NCI-H510A (cell line): ENCODE results near the gene SPATC1L.

Source experiments
- DNase-seq: peaks from one replicate; lab custom pipeline; 2025; lab: John Stamatoyannopoulos, UW

The SPATC1L gene

GRCh38 chr21:46119144-46119636 is 65.1 kb downstream of the SPATC1L start:
- DNase-seq: no peak

GRCh38 chr21:46118316-46119143 is 65.7 kb downstream of the SPATC1L start:
- no peak for DNase-seq

GRCh38 chr21:46117586-46118315 is 66.5 kb downstream of the SPATC1L start:
- DNase-seq: no peak

GRCh38 chr21:46116776-46117585 is 67.3 kb downstream of the SPATC1L start:
- no peak for DNase-seq

- no peak for DNase-seq
Observed at GRCh38 chr21:46116189-46116775, 68.0 kb downstream of the SPATC1L start.

GRCh38 chr21:46115441-46116188 is 68.6 kb downstream of the SPATC1L start:
- no peak for DNase-seq

GRCh38 chr21:46114963-46115362 is 69.3 kb downstream of the SPATC1L start:
- DNase-seq: no peak

- no peak for DNase-seq
Observed at GRCh38 chr21:46113497-46114176, 70.6 kb downstream of the SPATC1L start.

GRCh38 chr21:46112725-46113215 is 71.5 kb downstream of the SPATC1L start:
- DNase-seq: no peak

- DNase-seq: no peak
Observed at GRCh38 chr21:46111857-46112724, 72.2 kb downstream of the SPATC1L start.

- DNase-seq: no peak
Observed at GRCh38 chr21:46111193-46111571, 73.1 kb downstream of the SPATC1L start.
